ENCODE measurements around the gene KRT8.
"Not testable (repeated sequence)": the region's sequence is repeated elsewhere in the genome, so short reads cannot be mapped to it uniquely, and the experiment has no call there.

KRT8 gene

DNA sequence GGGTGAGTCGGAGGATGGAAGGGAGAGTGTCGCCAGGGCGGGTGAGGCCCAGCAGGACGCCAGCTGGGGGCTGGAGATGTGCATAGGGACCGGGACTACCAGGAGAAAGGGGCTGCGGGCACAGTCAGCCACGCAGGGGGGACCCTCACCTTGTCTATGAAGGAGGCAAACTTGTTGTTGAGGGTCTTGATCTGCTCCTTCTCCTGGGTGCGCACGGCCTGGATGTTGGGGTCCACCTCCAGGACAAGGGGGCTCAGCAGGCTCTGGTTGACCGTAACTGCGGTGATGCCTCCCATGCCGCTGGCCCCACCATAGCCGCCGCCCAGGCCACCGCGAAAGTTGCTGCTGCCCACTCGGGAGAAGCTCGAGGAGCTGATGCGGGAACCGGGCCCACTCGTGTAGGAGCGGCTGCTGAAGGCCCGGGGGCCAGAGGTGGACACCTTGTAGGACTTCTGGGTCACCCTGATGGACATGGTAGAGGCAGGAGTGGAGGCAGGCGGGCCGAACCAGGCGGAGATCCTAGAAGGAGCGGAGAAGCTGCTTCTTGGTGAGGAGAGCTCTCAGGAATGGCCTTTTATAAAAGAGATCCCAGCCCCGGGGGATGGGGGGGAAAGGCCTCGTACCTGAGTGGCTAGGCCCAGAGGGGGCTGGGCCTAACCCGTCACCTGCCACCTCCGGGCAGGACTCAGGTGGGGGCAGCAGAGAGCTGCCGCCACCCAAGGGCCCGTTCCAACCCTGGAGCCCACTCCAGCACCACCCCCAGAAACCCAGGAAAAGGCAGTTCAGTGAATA, at the start of gene KRT8:
KRT8 (minus strand) TSS at position 568 of the 792 bp plus-strand sequence; CDS start at position 473, 95 bp downstream.
- not testable (repeated sequence) for DNase-seq

DNA sequence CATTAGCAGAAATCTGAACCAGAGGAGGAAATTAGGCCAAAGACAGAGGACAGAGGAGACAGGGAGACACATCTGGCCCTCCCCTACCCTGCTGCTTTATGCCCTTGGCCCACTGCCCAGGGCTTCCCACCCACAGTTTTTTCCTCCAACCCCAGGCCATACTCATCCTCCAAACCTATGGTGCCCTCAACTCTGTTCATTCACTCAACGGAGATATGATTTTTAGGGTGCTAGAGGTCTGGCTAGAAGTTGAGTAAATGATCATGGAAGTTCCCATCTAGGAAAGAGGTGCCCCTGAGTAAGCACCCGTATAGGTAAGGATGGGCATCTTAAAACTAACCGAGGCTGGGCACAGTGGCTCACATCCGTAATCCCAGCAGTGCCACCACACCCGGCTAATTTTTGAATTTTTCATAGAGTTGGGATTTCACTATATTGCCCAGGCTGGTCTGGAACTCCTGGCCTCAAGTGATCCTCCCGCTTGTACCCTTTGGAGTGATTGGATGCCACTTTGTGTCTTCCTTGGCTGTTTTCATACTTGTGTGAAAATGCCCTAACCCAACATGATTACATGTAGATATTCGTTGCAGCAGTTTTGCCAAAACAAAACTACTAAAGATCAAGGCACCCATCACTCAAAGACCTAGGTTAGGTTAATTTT, 48.4 kb upstream of the KRT8 start:
- no peak for DNase-seq

DNA sequence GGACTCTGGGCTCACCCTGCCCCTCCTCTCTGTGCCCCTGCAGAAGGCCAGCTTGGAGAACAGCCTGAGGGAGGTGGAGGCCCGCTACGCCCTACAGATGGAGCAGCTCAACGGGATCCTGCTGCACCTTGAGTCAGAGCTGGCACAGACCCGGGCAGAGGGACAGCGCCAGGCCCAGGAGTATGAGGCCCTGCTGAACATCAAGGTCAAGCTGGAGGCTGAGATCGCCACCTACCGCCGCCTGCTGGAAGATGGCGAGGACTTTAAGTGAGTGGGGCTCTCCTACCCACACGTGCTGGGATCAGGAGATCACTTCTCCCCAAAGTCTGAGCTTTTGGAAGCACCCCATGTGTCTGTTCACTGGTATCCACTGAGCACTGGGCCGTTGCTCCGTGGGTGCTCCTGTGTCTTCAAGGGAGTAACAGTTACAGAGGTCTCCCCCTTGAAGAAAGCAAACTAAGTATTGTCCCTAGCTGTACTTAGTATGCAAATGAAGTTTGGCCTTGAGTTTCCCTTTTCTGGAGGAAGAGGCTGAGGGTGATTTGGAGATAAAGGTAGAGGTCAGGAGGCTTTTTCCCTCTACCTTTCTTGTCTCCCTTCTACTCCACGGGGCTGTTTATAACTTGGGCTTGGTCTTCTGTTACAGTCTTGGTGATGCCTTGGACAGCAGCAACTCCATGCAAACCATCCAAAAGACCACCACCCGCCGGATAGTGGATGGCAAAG, 47.4 kb upstream of the KRT8 start:
- no peak for DNase-seq

DNA sequence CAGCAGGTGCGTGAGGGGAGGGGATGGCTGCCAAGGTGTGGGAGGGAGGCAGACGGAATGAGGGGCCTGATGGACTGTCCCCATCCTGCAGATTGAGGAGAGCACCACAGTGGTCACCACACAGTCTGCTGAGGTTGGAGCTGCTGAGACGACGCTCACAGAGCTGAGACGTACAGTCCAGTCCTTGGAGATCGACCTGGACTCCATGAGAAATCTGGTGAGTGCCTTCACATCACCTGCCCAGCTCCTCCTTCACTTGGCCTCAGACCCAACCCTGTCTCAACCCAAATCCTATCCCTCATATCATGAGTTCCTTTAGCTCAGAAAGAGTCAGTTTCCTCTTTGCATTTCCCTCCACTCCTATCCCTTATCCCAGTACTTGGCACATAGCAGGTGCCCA, 46.8 kb upstream of the KRT8 start:
- DNase-seq: no peak

DNA sequence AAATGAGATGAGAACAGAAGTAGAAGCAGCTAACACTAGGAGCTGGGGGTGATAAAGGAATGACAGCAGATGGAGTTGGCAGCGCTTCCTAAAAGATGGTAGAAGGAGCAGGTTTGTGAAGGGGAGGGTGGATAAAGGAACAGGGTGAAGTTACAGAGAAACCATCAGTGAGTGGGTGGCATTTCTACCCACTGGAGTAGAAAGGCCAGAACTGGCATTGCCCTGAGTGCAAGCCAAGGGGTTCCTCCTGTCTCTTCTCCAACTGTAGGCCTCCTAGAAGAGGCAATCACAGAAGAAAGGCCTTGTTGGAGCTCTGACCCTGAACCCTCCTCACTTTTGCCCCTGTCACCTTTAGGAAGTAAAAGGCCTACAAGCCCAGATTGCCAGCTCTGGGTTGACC, 46.2 kb upstream of the KRT8 start:
- no peak for DNase-seq

DNA sequence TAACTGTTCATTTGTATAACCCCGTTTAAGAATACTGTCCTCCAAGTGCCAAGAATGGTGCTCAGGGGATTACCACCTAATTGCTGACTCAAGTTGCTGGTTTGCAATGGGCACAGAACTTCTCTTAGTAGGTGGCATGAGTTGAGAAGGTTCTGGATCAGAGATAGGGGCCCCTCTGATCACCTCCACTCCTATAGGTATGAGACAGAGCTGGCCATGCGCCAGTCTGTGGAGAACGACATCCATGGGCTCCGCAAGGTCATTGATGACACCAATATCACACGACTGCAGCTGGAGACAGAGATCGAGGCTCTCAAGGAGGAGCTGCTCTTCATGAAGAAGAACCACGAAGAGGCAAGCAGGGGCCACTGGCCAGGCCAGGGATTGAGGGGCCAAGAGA, 45.7 kb upstream of the KRT8 start:
- DNase-seq: no peak

DNA sequence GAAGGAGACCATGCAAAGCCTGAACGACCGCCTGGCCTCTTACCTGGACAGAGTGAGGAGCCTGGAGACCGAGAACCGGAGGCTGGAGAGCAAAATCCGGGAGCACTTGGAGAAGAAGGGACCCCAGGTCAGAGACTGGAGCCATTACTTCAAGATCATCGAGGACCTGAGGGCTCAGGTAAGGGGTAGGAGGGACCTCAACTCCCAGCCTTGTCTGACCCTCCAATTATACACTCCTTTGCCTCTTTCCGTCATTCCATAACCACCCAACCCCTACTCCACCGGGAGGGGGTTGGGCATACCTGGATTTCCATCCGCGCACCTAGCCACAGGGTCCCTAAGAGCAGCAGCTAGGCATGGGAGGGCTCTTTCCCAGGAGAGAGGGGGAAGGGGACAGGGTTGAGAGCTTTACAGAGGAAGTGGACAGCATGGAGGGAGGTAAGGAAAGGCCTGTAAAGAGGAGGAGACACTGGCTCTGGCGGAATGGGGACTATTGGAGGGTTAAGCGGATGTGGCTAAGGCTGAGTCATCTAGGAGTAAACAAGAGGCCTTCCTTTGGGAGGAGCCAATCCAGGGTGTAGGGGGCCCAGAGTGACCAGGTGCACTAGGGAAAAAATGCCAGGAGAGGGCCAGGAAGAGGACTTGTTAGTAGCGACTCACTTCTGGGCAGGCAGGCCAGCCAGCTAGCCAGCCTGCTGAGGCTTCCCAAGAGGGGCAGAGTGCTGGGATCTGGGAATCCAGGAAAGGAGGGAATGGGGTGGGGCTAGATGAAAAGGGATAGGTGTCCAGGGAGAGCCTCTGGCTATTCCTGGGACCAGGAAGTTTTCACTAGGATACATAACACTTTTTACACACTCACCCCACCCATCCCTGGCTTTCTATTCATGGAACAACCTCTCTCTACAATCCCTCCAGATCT, 44.8 kb upstream of the KRT8 start:
- DNase-seq: no peak

DNA sequence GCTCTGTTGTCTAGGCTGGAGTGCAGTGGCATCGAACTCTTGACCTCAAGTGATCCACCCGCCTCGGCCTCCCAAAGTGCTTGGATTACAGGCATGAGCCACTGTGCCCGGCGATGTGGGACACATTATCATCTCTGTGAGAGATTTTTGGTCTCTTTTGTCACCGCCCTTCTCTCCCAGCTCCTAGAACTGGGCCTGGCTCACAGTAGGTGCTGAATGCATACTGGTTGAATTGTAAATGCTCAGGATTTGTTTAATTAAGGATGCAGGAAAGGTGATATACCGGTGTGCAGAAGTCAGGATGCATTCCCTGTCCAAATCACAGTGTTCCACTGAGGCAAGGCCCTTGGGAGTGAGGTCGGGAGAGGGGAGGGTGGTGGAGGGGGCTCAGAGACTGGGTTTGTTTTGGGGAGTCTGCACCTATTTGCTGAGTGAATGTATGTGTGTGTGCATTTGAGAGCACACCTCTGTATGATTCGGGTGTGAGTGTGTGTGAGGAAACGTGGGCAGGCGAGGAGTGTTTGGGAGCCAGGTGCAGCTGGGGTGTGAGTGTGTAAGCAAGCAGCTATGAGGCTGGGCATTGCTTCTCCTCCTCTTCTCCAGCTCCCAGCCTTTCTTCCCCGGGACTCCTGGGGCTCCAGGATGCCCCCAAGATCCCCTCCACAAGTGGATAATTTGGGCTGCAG, 43.0 kb upstream of the KRT8 start:
- DNase-seq: no peak

DNA sequence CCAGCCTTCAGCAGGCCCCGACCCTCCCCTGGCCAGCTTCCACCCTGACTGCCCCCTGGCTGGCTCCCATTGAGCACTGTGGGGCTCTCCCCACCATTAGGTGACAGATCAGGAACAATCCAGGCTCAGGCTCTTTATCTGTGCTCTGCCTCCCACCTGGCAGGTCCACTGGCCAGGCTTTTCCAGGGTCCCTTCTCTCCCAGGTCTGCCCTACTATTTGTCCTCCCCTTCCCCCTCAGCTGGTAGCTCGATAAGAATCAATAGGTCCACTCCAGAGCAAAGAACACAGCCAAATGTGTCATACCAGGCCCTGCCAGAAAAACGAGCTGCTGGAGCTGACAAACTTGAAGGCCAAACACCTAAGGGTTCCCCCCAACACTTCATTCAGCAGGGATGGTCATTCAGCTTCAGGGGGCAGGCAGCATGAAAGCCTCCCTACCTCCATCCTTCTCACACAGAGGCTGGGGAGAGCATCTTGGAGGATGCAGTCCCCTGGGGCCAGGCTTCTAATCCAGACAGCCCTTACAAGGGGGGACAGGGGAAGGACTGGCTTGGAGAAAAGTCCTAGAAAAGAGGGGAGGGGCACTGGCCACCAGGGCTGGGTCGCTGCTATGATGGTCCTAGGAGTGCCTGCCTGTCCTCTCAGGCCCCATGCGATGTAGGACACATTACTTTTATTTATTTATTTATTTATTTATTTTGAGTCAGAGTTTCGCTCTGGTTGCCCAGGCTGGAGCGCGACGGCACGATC, 42.1 kb upstream of the KRT8 start:
- no peak for DNase-seq

DNA sequence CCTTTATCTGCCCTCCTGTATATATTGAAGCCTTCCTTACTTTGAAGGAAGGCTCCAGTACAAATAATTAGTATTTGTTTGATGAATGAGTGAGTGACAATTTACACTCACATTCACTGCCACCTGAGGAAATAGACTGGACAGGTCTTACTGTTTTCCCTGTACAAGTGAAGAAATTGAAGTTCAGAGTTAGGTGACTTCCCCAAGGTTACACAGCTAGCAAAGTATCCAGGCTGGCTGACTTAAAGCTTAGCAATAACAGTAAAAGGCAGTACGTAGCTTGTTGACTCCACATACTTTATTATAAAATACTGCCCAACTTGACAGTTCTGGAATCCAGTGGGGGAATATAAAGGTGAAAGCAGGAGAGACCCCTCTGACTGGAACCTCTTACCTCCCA, 41.5 kb upstream of the KRT8 start:
- DNase-seq: no peak

DNA sequence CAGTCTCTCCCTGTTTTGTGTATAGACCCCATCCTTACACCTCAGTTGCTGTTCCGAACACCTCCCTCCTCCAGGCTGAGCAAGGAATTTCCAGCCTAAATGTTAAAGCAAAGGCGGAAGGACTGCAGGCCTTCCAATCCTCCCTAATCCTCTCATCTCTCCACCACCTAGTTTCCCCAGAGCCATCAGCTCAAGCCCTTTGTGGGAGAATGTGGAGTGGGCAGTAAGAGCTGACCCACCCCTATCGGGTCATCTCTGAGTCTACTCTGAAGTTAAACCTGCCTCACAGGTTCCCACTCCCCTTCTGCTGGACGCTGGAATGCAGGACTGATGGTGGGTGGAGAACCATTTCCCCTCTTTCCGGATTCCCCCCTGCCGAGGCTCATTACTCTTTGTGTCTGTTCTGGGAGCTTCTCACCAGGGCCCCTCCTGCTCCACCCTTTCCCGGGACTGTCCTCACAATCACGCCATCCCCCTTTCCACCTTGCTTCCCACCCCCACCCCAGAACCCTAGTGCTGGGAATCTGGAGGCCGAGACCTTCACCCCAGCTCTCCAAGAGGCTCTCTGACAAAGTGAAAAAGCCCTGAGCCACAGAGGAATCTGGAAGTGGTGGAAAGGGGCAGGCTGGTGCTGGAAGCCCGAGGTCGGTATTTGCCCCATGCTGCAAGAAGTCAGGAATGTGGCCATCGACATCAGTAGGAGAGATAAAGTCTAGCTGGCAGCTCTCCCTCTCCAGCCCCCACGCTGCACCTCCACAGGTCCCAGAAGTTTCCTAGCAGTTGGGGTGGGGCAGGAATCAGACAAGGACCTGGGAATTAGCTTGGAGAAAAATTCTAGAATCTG, 40.7 kb upstream of the KRT8 start:
- no peak for DNase-seq

DNA sequence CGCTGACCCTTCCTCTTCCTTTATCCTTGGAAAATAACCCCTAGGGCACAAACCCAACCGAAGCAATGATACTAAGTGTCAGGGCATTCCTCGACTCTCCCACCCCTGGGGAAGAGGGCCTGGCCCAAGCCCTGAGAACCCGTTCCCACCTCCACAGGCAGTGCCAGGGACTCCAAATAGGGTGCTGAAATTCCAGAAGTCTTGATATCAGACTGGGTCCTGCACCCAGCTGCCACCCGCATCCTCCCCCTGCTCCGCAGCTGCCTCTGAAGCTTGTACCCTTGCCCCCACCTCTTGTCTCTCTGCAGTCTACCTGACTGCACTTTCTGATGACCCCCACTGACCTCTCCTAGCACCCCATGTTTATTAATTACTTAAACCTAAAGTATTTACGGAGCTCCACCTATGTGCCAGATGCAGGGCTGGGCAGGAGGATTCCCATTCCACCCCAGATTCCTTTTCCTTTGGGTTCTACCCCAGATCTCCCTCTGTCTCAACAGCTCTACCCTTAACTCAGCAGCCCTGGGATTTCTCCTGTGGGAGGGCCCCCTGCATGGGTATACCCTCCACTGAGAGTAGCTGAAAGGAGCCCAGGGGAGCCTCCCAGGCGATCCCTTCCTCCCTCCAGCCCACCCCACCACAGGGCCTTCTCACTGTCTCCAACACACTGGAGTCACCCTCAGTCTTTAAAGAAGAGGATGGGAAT, 40.0 kb upstream of the KRT8 start:
- DNase-seq: no peak

DNA sequence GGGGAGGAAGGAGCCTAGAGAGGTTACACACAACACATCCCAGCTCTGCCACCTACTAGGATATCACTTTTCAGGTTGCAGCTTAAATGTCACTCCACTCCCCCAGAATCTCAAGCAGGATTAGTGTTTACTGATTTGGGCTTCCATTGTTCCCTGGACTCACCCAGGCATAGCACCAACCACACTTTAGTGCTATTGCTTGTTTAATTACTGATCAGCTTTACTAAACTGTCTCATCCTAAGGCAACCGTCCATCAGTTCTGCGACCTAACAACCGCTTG, 38.0 kb upstream of the KRT8 start:
- no peak for DNase-seq

DNA sequence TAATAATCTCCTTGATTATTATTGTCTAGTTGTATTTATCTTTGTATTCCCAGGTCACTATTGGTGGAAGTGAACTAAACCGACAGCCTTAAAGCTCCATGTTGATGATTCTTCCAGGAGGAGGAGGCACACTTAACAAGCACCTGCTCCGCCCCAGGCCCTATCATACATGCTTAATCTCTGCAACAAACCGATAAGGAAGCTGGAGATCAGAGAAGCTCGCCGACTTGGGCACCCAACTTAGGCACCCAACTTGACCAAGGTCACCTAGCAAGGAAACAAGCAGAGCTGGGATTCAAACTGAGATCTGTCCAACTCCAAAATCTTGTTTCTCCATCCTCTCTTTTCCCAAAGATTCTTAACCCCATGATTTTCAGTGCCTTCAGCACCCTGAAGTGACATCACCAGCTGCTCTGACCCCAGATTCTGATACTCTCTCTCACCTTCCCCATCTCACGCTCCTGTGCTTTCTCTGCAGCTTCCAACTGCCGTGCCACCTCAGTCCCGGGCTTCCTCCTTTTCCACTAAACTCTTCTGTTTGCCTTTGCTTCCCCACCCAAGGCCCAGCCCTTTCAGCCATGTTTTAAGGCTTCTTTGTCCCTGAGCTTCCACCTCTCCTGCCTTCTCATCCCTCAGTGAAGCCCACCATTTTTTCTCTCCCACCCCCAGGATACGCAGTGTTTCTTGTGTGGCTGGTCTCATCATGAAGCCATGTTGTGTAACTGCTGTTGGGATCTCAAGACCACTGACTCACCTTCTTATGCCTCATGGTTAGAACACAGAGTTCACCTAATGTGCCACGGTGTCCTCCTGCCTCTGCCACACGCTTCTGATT, 37.4 kb upstream of the KRT8 start:
- DNase-seq: no peak

DNA sequence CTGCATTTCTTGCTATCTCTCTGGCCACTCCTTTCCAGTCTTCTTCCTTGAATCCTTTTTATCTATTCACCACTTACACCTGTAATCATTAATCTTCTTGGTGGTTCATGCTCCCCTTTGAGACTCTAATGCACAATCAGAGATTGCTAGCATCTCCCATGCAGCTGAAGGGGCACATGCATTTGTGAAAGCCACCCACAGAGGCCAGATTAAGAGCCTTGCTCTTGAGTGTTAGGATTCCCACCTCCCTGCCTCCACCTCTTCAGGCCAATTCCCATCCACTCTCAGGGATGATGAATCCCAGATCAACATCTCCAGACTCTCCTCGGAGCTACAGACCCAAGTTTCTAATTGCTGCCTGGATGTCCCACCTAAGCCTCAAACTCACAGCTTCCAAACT, 24.7 kb upstream of the KRT8 start:
- no peak for DNase-seq

DNA sequence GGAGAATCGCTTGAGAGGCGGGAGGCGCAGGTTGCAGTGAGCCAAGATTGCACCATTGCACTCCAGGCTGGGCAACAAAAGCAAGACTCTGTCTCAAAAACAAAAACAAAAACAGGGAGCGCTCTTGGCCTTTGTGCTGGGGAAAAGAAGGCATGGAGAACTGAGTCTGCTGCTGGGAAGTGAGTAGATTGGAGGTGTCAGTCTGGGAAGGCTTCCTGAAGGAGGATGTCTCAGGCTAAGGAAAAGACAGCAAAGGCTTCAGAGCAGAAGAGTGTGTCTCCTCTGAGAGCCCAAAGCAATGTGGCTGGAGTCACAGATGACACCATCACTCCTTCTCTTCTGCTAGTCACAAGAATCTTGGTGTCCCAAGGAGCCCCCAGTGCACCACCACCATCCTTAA, 23.1 kb upstream of the KRT8 start:
- DNase-seq: no peak

DNA sequence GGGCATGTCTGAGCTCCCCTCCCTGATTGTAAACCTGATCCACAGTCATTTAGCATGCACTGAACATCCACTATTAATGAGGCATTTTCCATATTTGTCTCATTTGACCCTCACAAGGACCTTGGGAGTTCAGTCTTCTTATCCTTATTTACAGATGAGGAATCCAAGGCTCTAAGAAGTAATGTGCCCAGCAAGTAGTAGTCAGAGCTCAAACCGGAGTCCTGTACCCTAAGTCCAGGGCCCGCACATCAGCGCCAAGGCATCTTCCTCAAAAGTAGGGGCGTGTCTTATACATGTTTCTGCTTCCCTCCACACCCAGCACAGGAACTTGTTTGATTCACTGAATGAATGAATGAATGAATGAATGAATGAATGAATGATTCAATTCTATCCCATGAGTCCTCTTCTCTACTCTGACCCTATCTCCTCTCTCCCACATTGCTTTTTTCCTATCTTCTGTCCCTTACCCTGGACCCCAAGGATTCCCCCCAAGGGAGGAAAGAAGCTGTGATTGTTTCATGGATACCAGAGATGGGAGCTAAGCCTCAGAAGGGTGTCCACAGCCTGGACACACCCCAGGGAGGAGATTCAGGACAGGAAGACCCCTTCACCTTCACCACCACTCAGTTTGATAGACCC, 21.8 kb upstream of the KRT8 start:
- DNase-seq: no peak

DNA sequence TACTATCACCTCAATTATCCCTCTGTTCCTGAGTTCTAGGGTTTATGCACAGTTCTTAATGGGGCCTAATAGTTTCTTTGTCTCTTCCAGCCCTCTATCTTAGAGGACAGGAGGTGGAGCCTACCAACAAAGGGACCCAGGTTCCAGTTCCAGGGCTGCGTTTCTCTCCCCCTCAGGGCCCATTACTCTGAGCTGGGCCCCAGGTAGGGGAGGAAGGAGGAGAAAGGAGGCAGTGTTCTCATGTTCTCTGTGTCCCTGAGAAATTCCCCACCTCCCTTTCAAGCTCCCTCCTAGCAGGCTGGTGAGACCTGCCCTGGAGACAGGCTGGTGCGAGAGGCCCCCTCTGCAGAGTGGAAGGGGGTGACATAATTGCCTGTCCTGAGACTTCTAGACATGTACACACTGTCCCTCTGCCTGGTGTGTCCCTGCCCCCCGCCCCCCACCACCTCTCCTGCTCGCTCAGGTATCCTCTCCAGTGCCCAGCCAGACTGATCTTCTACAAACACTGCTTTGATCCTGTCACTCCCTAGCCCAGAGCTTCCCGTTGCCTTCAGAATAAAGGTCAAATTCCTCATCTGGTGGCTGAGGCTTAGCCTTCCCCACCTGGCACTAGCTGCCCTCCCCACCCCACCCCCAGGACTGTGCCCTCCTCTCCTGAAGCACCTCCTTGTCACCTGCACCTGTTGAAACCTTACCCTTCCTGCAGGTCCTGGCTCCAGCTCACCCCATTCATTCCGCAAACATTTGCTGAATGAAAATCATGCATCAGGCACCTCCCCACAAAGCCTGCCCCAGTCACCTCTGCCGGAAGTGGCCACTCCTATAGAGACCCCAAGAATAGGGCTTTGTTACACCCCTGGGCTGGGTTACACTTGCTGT, 21.1 kb upstream of the KRT8 start:
- no peak for DNase-seq
